Stimulated activated CD8-positive, alpha-beta memory T cell treated with anti-CD3 and anti-CD28 coated beads, Interleukin-7, amount 100 ng/mL, for 24 hours (primary cell): Measurements from ENCODE around the gene MAP3K6.
"Not testable (repeated sequence)": the region's sequence is repeated elsewhere in the genome, so short reads cannot be mapped to it uniquely, and the experiment has no call there.

ENCODE experiments used
- DNase-seq: peaks from one replicate; pipeline ENCODE4 v3.0.0-alpha.2; 2020; ENCODE audit warnings: low read depth

Gene MAP3K6, protein sequence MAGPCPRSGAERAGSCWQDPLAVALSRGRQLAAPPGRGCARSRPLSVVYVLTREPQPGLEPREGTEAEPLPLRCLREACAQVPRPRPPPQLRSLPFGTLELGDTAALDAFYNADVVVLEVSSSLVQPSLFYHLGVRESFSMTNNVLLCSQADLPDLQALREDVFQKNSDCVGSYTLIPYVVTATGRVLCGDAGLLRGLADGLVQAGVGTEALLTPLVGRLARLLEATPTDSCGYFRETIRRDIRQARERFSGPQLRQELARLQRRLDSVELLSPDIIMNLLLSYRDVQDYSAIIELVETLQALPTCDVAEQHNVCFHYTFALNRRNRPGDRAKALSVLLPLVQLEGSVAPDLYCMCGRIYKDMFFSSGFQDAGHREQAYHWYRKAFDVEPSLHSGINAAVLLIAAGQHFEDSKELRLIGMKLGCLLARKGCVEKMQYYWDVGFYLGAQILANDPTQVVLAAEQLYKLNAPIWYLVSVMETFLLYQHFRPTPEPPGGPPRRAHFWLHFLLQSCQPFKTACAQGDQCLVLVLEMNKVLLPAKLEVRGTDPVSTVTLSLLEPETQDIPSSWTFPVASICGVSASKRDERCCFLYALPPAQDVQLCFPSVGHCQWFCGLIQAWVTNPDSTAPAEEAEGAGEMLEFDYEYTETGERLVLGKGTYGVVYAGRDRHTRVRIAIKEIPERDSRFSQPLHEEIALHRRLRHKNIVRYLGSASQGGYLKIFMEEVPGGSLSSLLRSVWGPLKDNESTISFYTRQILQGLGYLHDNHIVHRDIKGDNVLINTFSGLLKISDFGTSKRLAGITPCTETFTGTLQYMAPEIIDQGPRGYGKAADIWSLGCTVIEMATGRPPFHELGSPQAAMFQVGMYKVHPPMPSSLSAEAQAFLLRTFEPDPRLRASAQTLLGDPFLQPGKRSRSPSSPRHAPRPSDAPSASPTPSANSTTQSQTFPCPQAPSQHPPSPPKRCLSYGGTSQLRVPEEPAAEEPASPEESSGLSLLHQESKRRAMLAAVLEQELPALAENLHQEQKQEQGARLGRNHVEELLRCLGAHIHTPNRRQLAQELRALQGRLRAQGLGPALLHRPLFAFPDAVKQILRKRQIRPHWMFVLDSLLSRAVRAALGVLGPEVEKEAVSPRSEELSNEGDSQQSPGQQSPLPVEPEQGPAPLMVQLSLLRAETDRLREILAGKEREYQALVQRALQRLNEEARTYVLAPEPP (N-terminal part only)

DNA sequence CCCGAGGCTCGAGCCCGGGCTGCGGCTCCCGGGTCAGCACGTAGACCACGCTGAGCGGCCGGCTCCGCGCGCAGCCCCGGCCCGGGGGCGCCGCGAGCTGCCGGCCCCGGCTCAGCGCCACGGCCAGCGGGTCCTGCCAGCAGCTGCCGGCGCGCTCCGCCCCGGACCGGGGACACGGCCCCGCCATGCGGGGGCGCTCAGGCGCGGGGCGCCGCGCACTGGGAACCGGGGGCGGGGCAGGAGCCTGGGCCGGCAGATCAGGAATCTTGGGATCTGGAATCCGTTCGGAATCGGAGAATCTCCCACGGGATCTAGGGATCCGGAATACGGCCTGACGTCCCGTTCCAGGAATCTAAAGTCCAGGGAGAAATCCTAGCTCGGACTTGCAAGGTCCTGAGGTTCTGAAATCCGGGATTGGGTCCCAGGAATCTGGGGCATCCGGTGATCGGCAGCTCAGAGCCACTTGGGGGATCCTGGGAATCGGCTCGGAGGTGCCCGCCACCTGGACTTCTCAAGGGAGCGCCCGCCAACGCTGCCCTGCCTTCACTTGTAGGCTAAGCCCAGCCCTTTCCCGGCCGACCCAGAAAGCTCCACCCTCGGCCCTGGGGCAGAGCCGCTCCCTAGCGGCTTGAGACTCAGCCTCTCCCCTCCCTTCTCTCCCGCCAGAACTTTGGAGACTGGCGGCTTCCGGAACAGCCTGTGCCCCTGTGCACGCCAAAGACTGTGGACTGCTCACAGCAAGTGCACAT is at the start of gene MAP3K6:
MAP3K6 (minus strand) TSS at position 551 of the 749 bp plus-strand sequence; CDS start at position 187, 364 bp downstream.
- DNase-seq = no peak

DNA sequence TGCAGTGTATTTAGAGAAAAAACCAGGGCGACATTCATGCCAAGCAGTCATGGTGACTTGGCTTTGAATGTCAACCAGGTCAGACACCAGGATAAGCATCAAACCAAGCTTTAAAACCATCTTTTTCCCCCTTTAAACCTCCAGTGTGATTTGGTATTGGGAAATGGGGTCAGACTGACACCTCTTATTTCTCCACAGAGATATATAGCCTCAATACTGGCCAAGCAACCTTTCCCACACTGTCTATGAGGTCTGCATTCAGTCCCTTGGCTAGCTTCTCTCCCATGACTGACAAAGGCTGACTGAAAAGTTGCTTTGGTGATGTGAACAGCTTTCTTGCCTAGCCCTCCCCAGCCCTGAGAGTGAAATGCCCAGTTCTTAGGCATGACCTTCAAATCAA is 47.3 kb upstream of the MAP3K6 start:
- no peak for DNase-seq

- no peak for DNase-seq
These were observed 46.2 kb upstream of the MAP3K6 start for GRCh38 chr1:27413004-27413403.

GRCh38 chr1:27412502-27412901 is 45.7 kb upstream of the MAP3K6 start:
- DNase-seq = no peak

DNA sequence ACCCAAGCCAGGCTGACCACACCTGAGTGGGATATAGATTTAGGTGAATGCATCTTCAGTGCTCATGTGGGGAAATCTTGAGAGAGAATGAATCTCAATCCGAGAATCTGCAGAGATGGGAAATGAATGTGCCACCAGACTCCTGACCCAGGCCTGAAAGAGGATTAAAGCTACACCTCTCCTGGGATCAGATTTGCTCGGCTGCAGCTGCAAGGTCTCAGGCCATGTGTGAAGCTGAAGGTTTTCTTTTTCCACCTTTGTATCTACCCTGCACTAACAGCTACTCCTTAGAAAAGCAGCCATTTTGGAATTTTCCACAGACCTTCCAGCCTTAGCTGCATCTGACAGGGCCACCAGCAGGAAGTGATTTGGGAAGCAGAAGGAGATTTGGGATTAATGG is 43.9 kb upstream of the MAP3K6 start:
- DNase-seq = no peak

GRCh38 chr1:27409669-27410068 is 42.9 kb upstream of the MAP3K6 start:
- DNase-seq = no peak

DNA sequence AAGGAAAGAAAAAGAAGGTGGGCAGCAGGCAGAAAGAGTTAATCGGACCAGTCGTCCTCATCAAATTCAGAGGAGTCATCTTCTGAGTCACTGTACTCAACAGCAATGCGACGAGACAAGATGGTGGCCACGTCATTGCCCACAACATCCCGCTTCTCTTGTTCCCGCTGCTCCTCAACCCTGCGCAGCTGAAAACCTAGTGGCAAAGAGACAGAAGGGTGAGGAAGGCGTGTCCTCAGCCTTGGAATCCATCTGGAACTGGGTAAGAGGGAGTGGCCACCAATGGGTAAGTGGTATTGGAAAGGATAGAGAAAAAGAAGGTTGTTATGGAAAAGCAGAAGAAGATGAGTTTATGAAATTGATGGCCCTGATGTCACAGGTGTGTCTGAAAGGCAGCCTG is 41.4 kb upstream of the MAP3K6 start:
- DNase-seq = no peak

DNA sequence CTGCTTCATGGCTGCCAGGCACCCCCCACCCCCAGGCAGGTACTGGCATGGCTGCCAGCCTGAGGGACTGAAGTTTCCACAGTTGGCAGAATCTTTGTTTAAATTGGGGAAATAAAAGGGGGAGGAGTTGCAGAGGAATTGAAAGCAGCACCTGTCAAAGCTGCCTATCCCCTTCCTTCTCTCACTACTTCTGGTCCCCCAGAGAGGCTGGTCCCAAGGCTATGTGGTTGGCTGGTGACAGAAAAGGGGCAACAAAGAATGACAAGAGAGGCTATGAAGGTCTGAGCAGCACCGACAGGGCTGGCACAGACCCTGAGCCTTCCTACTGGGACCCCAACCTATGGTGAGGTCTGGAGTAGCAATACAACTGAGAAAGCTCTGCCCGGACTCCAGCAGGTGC is 40.0 kb upstream of the MAP3K6 start:
- DNase-seq = not testable (repeated sequence)

DNA sequence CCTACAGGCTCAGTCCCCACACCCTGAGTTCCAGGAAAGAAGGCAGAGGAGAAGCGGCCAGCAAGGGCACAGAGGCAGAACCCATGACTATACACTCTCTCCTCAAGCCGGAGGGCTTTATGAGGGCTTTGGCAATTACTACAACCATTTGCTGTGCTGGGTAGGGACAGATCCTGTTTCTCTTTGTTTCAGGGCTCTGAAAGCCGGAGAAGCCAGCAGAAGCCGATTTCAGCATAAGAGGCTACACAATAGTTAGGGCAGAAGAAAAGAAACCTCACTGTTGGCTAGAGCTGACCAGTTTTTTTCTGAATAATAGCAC is 39.6 kb upstream of the MAP3K6 start:
- no peak for DNase-seq

DNA sequence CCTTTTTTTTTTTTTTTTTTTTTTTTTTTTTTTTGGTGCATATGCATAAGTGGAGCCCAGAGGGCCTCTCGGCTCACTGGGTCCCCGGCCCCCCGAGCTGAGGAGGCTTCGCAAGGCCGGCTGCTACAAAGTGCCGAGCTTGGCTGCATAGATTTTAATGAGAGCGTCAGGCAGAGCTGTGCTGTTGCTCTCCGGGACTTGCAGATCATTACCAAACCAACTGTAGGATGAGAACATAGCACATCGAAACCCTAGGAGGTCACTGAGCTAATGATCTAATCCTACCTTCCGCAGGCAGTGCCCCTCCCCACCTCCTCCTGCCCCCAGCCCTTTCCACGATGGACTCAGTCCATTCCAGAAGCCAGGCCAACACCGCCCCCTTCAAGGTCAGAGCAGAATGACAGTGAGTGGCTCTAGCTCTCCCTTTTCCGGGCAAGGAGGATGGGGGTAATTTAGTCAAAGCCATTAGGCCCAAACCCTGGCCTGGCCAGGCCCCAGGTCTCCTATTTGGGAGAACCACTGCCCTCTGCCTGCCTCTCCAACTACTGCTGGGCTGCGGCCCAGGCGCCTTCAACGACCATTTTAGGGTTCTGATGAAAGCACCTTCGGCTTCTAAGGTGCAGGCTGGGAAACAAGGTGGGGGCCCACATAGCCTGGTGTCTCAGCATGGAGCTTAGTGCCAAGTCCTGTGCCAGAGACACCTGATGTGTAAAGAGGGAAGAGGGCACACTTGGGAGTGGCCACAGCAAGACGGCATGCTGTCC is 39.0 kb upstream of the MAP3K6 start:
- DNase-seq = not testable (repeated sequence)

DNA sequence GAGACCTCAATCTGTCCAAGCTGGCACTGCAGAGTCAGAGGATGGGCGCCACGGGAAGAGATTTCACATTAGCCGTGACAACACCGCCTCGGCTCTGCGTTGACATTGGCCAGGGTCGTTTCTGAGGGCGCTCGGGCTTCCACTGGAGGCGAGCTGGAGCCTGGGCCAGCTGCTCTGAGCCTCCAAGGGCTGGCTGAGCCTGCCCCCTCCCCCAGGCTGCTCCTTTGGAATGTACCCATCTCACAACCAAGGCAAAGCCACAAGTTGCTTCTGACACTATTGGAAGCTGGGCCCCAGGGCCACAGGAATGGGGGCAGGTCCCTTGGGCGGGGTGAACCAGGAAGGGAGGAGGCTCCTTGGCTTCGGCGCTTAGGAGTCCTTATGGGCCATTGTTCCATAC is 38.3 kb upstream of the MAP3K6 start:
- DNase-seq = no peak

GRCh38 chr1:27403931-27404330 is 37.2 kb upstream of the MAP3K6 start:
- no peak for DNase-seq

DNA sequence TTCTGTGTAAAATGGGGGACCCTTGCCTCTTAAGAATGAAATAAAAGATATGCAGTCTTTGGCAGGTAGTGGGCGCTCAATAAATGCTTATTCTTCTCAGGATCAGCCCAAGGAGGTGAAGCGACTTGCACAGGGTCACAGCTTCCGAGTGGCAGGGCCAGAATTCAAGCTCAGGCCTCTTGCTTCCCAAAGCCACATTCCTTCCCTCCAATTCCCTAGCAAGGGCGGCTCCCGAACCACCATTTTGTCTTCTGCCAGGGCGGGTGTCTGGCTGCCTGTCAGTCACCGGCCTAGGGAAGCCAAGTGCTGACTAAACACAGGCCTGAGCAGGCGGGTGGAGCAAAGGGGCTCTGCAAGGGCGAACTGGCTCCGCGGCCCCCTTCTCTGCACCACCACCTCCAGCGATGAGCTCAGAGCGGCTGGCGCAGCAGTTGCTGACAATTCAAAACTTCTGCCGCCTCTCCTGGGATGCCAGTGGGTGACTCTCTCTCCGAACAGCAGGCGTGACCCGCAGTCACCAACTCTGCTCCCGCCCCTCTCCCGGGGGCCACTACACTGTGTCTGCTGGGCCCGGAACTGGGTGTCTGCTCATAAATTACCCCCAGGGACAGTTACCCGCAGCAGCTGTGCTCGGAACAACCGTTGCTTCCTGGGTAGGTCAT is 36.4 kb upstream of the MAP3K6 start:
- DNase-seq = no peak

DNA sequence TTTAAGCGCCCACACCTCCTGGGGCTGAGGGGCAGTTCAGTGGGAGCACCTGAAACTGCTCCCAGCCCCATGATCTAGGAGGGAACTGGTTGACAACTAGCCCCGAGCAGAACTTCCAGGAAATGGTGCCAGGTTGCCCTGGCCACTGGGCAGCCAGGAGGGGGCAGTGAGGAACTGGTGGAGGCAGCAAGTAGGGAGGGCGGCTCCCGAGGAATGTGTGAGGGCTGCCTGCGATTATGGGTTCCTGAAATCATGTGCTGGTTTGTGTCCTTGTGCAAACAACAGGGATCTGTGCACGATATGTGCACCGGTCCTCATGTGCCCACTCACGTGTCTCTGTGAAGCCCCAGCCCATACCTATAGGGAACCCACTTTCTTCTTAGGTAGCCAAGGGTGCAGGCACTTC is 35.6 kb upstream of the MAP3K6 start:
- DNase-seq = no peak

DNA sequence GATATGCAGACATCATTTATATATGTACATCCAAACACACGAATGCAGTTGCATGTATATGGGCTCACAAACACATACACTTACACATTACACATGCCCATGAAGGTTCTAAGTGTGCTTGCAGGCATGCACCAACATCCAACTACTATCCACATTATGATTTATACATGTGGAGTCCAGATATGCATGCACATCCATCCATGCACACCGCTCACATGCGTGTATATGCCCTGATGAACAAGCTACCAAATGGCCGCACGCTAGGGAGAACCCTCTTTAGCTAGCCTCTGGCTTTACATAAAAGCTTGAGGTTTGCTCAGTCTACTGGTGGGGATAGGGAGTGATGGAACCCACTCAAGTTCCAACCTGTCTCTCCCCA is 34.2 kb upstream of the MAP3K6 start:
- DNase-seq = no peak

GRCh38 chr1:27400082-27400962 is 33.6 kb upstream of the MAP3K6 start:
- no peak for DNase-seq

GRCh38 chr1:27399251-27400025 is 32.7 kb upstream of the MAP3K6 start:
- DNase-seq = no peak

GRCh38 chr1:27398405-27399149 is 31.8 kb upstream of the MAP3K6 start:
- no peak for DNase-seq
